ENCODE data around the gene GPR61.

DNA sequence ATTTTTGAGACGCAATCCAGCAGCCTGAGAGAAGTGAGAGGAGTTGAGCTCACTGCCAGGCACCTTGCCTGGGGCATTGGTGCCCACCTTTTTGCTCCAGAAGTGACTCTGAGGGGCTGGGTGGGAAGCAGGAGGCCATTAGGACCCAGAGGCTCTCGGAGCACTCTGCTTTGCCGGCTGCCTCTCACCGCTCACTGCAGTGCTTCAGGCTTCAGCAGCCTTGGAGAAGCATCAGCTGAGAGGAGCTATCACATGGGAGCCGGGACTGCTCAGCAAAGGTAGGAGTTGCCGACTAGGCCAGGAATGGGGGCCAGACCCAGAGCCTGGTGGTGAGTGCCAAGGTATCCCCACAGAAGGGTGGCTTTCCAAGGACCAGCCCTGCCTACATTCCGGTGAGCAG lies at the start of gene GPR61:
- TF ChIP-seq, protein P1, sequence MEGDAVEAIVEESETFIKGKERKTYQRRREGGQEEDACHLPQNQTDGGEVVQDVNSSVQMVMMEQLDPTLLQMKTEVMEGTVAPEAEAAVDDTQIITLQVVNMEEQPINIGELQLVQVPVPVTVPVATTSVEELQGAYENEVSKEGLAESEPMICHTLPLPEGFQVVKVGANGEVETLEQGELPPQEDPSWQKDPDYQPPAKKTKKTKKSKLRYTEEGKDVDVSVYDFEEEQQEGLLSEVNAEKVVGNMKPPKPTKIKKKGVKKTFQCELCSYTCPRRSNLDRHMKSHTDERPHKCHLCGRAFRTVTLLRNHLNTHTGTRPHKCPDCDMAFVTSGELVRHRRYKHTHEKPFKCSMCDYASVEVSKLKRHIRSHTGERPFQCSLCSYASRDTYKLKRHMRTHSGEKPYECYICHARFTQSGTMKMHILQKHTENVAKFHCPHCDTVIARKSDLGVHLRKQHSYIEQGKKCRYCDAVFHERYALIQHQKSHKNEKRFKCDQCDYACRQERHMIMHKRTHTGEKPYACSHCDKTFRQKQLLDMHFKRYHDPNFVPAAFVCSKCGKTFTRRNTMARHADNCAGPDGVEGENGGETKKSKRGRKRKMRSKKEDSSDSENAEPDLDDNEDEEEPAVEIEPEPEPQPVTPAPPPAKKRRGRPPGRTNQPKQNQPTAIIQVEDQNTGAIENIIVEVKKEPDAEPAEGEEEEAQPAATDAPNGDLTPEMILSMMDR (optimal IDR thresholded peaks at IDR 0.05 in 1 of 3, IDR thresholded peaks at IDR 0.05 in 1 of 3, conservative IDR thresholded peaks at IDR 0.05 in 1 of 3; ENCODE audit: extremely low read depth in 1 of 3, insufficient read depth in 2 of 3, low read length in 3 of 3): no peak
- TF ChIP-seq EZH2 (IDR thresholded peaks at IDR 0.05; ENCODE audit: low read length): no peak

Data from keratinocyte (primary cell).